HuH-7 (cell line): ENCODE measurements around the gene SHISA7.
"Not testable (repeated sequence)": the region's sequence is repeated elsewhere in the genome, so short reads cannot be mapped to it uniquely, and the experiment has no call there.

ENCODE experiments used
- DNase-seq: peaks from one replicate; pipeline ENCODE4 v3.0.0; 2011; ENCODE audit warnings: low spot score

SHISA7 gene

GRCh38 chr19:55418185-55418584, 24.9 kb downstream of the SHISA7 start:
- DNase-seq = peak; percentile 85

- DNase-seq = no peak
These were observed 32.9 kb downstream of the SHISA7 start for GRCh38 chr19:55410168-55410567.

GRCh38 chr19:55409179-55409578, 33.9 kb downstream of the SHISA7 start:
- DNase-seq = not testable (repeated sequence)

- DNase-seq = no peak
These were observed 34.6 kb downstream of the SHISA7 start for GRCh38 chr19:55408533-55408872.

- peak; percentile 100 for DNase-seq
These were observed 35.1 kb downstream of the SHISA7 start for GRCh38 chr19:55407800-55408532.

DNA sequence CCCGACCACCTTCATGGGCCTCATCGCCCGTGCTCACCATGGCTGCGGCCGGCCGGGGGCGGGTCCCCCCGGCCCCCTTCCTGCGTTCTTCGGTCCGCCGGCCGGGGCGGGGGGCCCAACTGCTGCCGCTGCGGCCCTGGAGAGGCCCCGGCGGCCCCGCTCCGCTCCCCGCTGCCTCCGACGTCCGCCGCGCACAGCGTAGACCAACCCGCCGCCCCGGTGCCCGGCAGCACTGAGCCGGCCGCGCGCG, 35.6 kb downstream of the SHISA7 start, which contains the start of gene UBE2S:
UBE2S (minus strand) TSS at position 239 of the 250 bp plus-strand sequence; CDS start at position 40, 199 bp downstream.
- DNase-seq = not testable (repeated sequence)

- DNase-seq = no peak
These were observed 36.1 kb downstream of the SHISA7 start for GRCh38 chr19:55406826-55407549.

DNA sequence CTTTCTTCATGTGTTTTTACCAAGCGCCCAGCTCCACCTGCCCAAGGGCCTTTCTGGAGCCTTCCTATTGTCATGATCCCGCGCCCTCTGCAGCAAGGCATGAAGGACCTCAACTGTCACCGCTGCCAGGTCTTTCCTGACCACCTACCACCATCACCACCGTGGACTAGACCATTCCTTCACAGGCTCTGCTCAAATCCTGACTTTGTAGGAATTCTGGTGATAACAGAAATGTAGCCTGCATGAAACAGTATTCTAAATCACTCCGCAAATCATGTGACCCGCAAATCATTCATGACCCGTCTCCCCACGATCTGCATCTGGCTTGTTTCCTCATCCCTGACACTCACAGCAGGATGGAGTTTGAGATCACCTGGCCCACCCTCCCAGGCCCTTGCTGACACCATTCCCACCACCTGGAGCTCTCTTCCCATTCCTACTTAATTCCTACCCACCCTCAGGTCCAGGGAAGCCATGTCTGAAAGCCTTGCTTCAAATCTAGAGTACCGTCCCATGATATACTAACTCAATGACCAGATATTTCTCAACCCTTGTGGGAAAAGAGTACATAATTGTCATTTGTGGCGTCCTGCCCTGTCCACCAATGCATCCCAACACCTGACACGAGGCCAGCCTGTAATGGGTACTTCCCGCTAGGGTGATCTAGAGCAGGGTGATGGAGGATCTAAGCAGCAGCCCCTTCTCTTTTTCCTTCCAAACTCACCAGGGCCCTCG, 36.8 kb downstream of the SHISA7 start:
- DNase-seq = no peak

DNA sequence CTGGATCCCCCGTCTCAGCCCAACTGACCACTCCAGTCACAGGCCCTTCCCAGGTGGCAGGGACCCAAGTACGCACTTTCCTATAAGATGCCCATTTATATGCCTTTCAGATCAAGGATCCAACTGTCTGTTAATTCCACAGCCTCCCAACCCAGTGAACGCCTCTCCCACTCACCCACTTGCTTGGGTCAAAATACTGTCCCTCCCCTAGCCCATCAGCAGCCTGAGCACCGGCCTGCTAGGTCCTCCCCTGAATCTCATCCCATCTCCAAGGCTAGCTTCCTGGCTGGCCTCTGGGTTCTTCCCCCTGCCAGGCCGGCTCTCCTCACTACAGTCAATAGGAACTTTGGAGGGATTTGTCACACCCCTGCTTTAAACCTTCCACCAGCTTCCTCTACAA, 37.5 kb downstream of the SHISA7 start:
- DNase-seq = no peak

GRCh38 chr19:55402509-55402908, 40.6 kb downstream of the SHISA7 start:
- no peak for DNase-seq

DNA sequence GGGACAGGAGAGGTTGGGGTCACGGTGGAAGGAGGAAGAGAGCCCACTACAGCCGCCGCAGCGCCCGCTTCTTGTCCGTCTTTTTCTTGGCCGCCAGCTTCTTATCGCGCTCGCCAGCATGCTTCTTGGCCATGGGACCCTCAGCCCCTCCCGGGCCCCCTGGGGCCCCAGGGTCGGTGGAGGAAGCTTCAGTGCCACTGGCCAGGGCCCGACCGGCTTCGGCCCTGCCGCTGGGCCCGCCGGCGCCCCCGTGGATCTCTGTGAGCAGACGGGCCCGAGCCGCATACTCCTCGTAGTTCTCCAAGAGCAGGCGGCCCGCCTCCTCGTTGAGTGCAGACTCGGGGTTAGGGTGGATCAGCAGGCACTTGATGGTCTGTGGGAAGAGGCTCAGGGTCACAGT, 41.7 kb downstream of the SHISA7 start:
- not testable (repeated sequence) for DNase-seq

GRCh38 chr19:55400281-55401087, 42.6 kb downstream of the SHISA7 start:
- DNase-seq = no peak

GRCh38 chr19:55398200-55398925, 44.7 kb downstream of the SHISA7 start:
- no peak for DNase-seq

DNA sequence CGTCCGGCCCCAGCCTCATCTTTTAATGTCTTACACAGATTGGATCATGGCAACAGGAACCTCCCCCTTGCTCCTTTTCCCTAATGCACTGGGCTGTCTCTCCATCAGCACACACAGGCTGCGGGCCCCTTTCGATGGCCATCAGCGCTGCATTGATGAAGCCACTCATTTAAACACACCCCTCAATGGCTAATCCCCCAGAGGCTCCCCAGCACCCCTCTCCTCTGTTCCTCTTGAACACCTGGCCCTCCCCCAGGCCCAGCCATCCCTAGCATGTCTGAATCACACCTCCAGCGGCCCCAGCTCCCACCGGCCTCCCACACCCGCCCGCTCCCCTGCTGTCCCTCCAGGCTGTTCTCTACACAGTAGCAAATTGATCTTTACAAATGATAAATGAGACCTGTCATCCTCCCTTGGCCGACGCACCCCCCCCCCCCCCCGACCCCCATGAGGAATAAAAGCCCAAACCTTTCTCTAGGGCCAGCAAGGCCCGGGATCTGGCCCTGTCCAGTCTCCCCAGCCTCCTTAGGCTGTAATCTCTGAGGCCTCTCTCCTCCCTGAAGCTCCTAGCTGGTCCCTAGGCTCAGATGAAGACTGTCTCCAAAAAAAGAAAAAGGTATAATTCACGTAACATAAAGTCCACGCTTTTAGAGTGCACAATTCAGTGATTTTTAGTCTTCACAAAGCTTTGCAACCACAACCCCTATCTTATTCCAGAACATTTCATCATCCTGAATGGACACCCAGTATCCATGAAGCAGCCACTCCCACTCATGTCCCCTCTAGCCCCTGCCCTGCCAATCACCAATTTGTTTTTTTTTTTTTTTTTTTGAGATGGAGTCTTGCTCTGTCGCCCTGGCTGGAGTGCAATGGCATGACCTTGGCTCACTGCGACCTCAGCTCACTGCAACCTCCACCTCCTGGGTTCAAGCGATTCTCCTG, 50.0 kb downstream of the SHISA7 start:
- DNase-seq = no peak

DNA sequence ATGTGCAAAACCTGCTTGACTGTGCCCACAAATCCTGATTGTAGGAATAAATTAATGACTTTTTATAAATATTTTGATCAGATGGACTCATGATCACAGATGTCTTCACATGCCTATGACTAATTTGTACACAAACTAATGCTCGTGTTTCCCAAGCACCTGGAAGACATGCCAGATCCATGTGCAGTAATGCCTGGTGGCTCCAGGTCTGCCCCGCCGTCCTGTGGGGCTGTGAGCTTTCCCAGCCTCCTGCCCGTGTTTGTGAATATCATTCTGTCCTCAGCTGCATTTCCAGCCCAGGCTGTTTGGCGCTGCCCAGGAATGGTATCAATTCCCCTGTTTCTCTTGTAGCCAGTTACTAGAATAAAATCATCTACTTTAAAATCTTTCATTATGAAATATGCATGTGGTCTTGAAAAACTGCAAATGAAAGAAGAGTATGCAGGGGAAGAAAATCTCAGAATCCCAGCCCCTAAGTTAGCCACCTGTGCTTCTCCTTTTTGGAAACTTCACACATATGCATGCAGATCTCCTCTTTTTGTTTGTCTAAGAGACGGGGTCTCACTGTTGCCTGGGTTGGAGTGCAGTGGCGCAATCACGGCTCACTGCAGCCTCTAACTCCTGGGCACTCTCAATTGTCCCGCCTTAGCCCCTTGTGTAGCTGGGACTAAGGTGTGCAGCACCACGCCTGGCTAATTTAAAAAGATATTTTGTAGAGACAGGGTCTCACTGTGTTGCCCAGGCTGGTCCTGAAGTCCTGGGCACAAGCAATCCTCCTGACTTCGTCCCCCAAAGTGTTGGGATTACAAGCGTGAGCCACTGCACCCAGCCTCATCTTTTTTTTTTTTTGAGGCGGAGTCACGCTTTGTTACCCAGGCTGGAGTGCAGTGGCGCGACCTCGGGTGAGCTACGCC, 51.1 kb downstream of the SHISA7 start:
- DNase-seq = no peak

- DNase-seq = no peak
These were observed 51.9 kb downstream of the SHISA7 start for GRCh38 chr19:55391191-55391670.

DNA sequence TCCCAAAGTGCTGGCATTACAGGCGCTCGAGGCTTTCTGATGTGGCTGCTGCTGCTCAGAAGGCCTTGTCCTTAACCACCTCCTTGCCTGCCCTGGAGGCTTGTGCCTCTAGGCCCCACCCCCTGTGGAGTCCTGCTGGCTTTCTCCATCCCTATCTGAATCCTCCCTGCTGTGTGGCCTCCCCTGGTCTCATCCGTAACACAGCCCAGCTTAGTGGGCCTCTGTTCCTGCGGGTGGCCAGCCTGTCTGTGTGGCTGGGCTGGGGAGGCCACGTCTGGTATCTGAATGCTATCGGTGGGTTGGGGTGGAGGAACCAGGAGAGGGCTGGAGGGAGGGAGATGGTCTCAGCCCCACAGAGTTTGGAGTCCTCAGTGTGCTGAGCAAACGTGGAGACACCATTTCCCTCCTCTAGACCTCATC, 52.6 kb downstream of the SHISA7 start:
- no peak for DNase-seq

- DNase-seq = no peak
These were observed 53.4 kb downstream of the SHISA7 start for GRCh38 chr19:55389386-55390317.
